Activated CD8-positive, alpha-beta T cell treated with anti-CD3 and anti-CD28 coated beads for 36 hours (primary cell): ENCODE measurements around the gene YEATS2. TPM values are rescaled to one million over a fixed set of nuclear protein-coding genes. Genes with fewer than 3 reads are reported as not detected.

Experiments used
- ATAC-seq: fragments of 200-7000 bp; cut with Tn5 transposase; one replicate; pipeline ENCODE4 v1.10.0; 2021; ENCODE audit warnings: mild to moderate bottlenecking, moderate library complexity
- CTCF ChIA-PET: fragments of 350-600 bp; sonication (Branson Sonifier 250); formaldehyde crosslinking; loops from one replicate; lab custom pipeline; 2021; ENCODE audit warnings: antibody characterized with exemption; lab: Charles Lee
- POLR2A ChIA-PET: fragments of 350-600 bp; sonication (Branson Sonifier 250); formaldehyde crosslinking; loops from one replicate; lab custom pipeline; 2021; ENCODE audit warnings: antibody characterized with exemption; lab: Charles Lee
- DNase-seq: peaks from one replicate; pipeline ENCODE4 v3.0.0-alpha.2; 2020
- H3K27ac Mint-ChIP-seq: one replicate; pipeline ENCODE4 v1.8.0; 2021; ENCODE audit warnings: mild to moderate bottlenecking, mixed read lengths
- H3K27me3 Mint-ChIP-seq: one replicate; pipeline ENCODE4 v1.8.0; 2021; ENCODE audit warnings: mixed read lengths
- H3K36me3 Mint-ChIP-seq: one replicate; pipeline ENCODE4 v1.8.0; 2021; ENCODE audit warnings: low read depth, mixed read lengths
- H3K4me1 Mint-ChIP-seq: one replicate; pipeline ENCODE4 v1.8.0; 2021; ENCODE audit warnings: low read depth, mixed read lengths
- H3K4me3 Mint-ChIP-seq: one replicate; pipeline ENCODE4 v1.8.0; 2021; ENCODE audit warnings: mild to moderate bottlenecking, moderate library complexity, mixed read lengths
- H3K9me3 Mint-ChIP-seq: one replicate; pipeline ENCODE4 v1.8.0; 2021; ENCODE audit warnings: mixed read lengths
- intact Hi-C: fragments of 100-400 bp; cut with micrococcal nuclease; formaldehyde crosslinking; loops from one replicate; pipeline ENCODE4 v1.10.0; 2022
- total RNA-seq, 2 experiments: library from RNA; stranded (reverse); gene quantifications; one replicate each; pipeline ENCODE4 v1.2.3, GENCODE V29; 2021
- TF ChIP-seq, protein P1 (sequence below): fragments of 200-600 bp; IDR thresholded peaks from one replicate; pipeline ENCODE4 v1.8.0; 2022; ENCODE audit warnings: antibody characterized with exemption, mild to moderate bottlenecking

YEATS2 gene
- total RNA-seq, 2 experiments from 2014 or later, result 65.0 to 67.7 TPM

DNA sequence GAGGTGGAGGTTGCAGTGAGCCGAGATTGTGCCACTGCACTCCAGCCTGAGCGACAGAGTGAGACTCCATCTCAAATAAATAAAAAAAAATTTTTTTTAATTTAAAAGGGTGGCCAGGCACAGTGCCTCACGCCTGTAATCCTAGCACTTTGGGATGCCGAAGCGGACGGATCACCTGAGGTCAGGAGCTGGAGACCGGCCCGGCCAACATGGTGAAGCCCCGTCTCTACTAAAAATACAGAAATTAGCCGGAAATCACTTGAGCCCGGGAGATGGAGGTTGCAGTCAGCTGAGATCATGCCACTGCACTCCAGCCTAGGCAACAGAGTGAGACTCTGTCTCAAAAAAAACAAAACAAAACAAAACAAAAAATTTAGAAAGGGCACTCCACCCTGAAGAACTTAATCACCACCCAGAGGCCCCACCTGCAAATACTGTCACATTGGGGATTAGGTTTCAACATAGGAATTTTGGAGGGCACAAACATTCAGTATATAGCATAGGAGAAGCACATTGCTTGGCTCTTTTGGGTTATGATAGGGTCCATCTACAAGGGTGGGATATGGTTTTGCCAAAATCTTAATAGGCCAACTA lies 7.1 kb upstream of the YEATS2 start:
- Mint-ChIP-seq H3K4me1 (no peaks in the 10 kb centered on the region), H3K4me3 (no peak overlapping the region), H3K27me3 (no peaks in the 10 kb centered on the region), H3K9me3 (no peaks in the 10 kb centered on the region), H3K27ac (no peak overlapping the region), H3K36me3 (no peaks in the 10 kb centered on the region)
- POLR2A ChIA-PET, result no interaction called here
- CTCF ChIA-PET, result interaction anchor here (0.7 kb wide), 1 partner anchor 10 kb away, joined by 3 read pairs; no protein-coding TSS in a partner anchor
- DNase-seq (no peak), ATAC-seq (no peak)
- TF ChIP-seq, protein P1, sequence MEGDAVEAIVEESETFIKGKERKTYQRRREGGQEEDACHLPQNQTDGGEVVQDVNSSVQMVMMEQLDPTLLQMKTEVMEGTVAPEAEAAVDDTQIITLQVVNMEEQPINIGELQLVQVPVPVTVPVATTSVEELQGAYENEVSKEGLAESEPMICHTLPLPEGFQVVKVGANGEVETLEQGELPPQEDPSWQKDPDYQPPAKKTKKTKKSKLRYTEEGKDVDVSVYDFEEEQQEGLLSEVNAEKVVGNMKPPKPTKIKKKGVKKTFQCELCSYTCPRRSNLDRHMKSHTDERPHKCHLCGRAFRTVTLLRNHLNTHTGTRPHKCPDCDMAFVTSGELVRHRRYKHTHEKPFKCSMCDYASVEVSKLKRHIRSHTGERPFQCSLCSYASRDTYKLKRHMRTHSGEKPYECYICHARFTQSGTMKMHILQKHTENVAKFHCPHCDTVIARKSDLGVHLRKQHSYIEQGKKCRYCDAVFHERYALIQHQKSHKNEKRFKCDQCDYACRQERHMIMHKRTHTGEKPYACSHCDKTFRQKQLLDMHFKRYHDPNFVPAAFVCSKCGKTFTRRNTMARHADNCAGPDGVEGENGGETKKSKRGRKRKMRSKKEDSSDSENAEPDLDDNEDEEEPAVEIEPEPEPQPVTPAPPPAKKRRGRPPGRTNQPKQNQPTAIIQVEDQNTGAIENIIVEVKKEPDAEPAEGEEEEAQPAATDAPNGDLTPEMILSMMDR, result no peak
- intact Hi-C loops, result no loop called here

DNA sequence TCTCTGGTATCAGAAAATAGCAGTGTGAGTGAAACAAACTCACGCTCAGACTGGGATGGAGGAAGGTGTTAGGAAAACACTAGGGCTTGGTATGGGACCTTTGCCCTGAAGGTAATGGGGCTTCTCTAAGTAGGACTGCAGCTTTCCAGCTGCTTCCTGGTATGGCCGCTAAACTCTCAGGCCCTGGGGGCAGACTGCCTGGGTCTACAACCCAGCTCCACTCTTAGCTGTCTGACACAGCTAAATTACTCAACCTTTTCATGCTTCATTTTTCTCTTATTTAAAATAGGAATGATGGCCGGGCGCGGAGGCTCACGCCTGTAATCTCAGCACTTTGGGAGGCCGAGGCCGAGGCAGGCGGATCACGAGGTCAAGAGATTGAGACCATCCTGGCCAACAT lies 5.2 kb upstream of the YEATS2 start:
- CTCF ChIA-PET, result no interaction called here
- H3K4me1 Mint-ChIP-seq, result peaks cover 5% of the 10 kb centered on the region
- H3K27me3 Mint-ChIP-seq, result no peaks in the 10 kb centered on the region
- DNase-seq (no peak), ATAC-seq (no peak)
- POLR2A ChIA-PET, result no interaction called here
- H3K36me3 Mint-ChIP-seq, result no peaks in the 10 kb centered on the region
- H3K9me3 Mint-ChIP-seq, result no peaks in the 10 kb centered on the region
- TF ChIP-seq, protein P1, result no peak
- no peak overlapping the region for H3K4me3 Mint-ChIP-seq
- intact Hi-C loops, result no loop called here
- no peak overlapping the region for H3K27ac Mint-ChIP-seq

DNA sequence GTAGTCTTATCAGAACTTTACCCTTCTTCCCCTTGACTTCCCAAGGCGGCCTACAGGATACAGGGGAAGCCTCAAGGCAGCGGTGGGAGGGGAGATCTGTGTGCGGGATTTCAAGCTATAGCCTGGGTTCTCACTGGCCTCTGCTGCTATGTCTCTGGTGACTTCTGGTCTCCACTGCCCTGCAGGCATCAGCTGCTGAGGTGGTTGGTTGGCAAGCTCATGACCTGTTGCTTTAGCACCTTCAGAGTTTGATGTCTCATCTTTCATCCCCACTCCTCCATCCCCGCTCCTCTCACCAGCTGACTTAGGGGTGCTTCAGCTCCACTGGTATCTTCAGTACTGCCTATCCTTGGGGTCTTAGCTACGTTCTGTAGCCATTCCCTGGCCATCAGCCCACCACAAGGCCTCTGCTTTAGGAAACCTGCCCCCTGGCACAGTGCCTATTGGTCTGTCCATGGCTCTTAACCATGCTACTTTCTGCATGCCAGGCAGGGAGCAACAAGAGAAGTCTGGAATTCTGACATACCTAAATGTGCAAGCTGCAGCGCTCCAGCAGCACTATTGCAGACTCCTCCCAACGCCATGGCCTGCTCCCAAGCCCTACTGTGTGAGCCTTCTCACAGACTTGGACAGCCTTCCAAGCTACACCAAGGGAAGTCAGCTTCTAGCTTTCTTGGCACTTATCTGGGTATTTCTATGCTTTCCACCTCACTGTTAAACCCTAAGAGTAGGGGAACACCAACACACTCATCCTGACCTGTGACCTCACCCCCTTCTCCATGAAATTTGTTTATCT lies 1.8 kb upstream of the YEATS2 start:
- intact Hi-C loops, result no loop called here
- CTCF ChIA-PET, result interaction anchor here (0.8 kb wide), 1 partner anchor 59 kb away, joined by 3 read pairs; no protein-coding TSS in a partner anchor
- Mint-ChIP-seq H3K9me3 (no peaks in the 10 kb centered on the region), H3K4me3 (no peak overlapping the region), H3K27me3 (no peaks in the 10 kb centered on the region), H3K4me1 (peaks cover 25% of the 10 kb centered on the region), H3K27ac (no peak overlapping the region), H3K36me3 (peaks cover 17% of the 10 kb centered on the region)
- POLR2A ChIA-PET, result interaction anchor here (1.5 to 4.9 kb wide), 2 partner anchors 22 to 59 kb away, joined by 3 to 42 read pairs; partner anchors contain the start of gene KLHL24
- DNase-seq, result no peak
- ATAC-seq, result no peak
- TF ChIP-seq, protein P1, result no peak

DNA sequence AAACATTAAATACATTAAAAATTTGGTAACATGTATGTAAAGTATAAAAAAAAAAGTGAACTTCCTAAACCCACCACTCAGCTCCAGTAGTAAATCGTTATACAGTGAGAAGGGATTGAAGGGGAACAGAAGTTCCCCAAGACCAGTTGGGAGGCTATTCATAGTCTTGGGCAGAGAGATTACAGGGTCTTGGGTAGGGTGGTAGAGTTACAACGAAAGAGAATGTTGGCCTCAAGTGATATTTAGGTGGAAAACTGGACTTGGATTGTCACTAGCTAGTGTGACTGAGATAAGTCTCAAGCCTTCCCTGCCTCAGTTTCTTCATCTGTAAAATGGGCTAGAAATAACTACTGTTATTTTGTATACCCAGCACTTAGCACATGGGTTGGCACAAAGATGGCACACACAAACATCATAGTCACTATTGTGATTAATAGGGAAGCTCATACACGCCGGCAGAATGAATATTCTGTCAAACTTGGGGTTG lies 431 bp upstream of the YEATS2 start:
- ATAC-seq, result no peak
- Mint-ChIP-seq H3K9me3 (no peaks in the 10 kb centered on the region), H3K27ac (peak overlapping the region; percentile 90), H3K4me3 (peak overlapping the region; percentile 93), H3K27me3 (no peaks in the 10 kb centered on the region), H3K36me3 (peaks cover 24% of the 10 kb centered on the region), H3K4me1 (peaks cover 30% of the 10 kb centered on the region)
- DNase-seq, result no peak
- POLR2A ChIA-PET, result interaction anchor here (0.6 to 4.9 kb wide), 15 partner anchors 9 to 604 kb away, joined by 3 to 42 read pairs (median 4); partner anchors contain the start of genes KLHL24, KLHL6 and PARL
- CTCF ChIA-PET, result interaction anchor here (1.0 to 2.7 kb wide), 5 partner anchors 61 to 228 kb away, joined by 3 to 15 read pairs (median 6); partner anchors contain the start of genes KLHL24 and PARL
- TF ChIP-seq, protein P1, result no peak
- intact Hi-C loops, result no loop called here
